Measurements from ENCODE around the gene SRGAP1.
A peak's percentile ranks its signal among the peaks of the same experiment; 100 is the strongest.
"Not testable (repeated sequence)": the region's sequence is repeated elsewhere in the genome, so short reads cannot be mapped to it uniquely, and the experiment has no call there.

The SRGAP1 gene

DNA sequence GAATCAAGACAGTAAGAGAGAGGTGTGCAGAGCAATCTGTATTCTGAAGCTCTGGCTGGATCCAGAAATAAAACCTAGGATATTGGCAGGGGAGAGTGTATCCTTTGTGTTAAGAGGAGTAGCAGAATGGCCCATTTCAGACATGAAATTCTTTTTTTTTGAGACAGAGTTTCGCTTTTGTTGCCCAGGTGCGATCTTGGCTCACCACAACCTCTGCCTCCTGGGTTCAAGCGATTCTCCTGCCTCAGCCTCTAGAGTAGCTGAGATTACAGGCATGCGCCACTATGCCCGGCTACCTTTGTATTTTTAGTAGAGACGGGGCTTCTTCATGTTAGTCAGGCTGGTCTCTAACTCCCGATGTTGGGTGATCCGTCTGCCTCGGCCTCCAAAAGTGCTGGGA, 6.1 kb upstream of the SRGAP1 start:
- DNase-seq (ENCODE audit: low spot score), result no peak

DNA sequence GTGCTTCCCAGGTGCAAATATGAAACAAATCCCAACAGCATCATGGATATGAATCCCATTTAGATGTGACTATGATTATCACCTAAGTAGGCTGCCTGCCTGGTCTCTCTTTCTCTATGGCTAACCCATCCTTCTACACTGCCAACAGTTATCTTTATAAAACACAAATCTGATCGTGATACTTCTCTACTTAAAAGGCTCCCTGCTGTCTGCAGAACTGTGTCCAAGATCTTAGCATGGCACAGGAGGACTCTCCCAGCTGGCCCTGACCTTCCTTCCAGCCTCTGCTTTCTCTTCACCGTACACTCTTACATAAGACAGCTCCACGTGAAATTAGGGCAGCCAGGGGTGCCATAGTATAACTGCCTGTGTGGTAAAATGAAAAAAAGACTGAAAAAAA, 3.5 kb upstream of the SRGAP1 start:
- DNase-seq (ENCODE audit: low spot score), result no peak

DNA sequence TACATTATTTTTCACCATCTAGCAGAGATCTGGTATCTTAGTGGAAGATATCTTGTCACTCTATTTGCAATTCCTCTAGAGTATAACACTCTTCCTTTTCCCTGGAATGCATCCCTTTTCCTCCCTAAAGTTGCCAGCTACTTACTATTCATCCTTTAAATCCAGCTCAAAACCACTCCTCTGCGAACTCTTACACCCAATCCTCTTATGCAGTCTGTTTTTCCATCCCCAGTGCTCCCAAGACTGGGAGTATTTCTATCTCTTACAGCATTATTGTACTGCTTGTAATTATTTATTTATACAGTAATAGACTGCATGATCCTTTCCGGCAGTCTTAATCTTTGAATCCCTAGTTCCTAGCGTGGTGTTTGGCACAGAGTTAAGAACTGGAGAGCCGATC, 2.9 kb upstream of the SRGAP1 start:
- DNase-seq (ENCODE audit: low spot score), result no peak

DNA sequence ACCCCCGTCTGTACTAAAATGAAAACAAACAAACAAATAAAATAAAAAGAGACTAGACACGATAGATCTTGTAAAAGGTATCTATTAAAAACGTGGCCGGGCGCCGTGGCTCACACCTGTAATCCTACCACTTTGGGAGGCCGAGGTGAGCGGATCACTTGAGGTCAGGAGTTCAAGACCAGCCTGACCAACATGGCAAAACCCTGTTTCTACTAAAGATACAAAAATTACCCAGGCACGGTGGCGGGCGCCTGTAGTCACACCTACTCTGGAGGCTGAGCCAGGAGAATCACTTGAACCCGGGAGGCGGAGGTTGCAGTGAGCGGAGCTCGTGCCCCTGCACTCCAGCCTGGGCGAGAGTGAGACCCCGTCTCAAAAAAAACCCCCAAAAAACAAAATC, 1.8 kb upstream of the SRGAP1 start:
- not testable (repeated sequence) for DNase-seq (ENCODE audit: low spot score)

DNA sequence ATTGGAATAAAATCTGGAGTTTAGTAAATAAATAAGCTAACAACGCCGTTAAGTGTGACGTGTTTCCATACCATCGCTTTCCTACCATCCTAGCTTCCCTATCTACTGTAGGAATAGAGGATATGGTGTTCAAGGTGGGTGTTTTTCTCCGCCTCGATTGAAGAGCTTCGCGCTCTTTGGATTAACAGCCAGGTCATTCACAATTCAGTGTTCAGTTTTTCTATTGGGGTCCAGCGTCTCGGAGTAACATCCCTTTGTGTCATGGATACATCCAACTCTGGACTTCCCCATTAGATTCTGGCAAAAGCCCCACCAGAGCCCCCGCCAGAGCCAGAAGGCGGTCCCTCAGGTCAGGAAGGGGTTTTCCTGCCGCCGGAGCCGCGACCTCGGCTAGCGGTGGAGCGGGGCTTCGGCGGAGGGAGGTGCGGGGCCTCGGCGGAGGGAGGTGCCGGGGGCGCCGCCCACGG, 1.2 kb upstream of the SRGAP1 start:
- no peak for DNase-seq (ENCODE audit: low spot score)

DNA sequence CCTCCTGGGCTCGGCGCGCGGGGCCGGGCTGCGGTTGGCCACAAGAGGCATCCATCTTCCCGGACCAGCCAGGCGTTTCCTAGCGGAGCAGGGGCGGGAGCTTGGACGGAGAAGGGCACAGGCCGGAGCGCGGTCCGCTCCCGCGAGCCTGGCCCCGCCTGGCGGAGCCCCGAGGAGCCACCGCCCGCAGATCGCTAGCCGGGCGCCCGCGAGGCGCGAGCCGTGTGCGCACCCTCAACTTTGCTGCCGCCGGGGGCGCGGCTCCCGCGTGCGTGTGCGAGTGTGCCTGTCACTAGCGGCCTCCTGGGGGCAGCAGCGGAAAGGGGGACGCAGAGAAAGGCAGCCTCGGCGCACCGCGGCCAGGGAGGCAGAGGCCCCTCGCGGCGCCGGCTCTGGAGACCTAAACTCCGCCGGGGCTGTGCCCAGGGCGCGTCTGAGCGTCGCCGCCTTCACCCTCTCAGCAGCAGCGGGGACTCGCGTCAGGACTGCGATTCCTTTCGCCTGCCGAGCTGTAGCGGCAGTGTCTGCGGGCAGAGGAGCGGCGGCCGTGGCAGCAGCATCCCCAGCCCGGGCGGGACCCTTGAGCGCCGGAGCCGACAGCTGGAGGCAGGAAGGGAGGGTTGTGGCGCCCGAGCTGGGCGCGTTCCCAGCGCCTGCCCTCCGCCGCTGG, 644 bp upstream of the SRGAP1 start:
- peak; percentile 76 for DNase-seq (ENCODE audit: low spot score)

DNA sequence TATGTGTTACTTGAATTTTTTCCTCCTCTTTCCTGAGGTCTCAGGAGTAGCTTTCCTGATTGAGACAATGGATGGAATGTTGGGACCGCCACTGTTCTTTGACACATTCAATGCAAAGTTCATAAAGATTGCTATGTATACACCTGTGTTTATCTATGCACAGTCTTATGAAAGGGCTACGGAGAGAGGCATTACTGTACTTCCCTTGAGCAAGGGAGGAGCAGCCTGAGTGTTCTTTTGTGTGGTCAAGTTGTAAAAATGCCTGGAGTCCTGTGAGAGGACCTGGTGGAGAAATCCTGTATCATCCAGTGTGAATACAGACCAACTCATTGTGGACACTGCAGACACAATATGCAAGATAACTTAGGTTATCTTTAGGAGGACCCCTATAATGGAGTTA, 1.2 kb downstream of the SRGAP1 start:
- no peak for DNase-seq (ENCODE audit: low spot score)

DNA sequence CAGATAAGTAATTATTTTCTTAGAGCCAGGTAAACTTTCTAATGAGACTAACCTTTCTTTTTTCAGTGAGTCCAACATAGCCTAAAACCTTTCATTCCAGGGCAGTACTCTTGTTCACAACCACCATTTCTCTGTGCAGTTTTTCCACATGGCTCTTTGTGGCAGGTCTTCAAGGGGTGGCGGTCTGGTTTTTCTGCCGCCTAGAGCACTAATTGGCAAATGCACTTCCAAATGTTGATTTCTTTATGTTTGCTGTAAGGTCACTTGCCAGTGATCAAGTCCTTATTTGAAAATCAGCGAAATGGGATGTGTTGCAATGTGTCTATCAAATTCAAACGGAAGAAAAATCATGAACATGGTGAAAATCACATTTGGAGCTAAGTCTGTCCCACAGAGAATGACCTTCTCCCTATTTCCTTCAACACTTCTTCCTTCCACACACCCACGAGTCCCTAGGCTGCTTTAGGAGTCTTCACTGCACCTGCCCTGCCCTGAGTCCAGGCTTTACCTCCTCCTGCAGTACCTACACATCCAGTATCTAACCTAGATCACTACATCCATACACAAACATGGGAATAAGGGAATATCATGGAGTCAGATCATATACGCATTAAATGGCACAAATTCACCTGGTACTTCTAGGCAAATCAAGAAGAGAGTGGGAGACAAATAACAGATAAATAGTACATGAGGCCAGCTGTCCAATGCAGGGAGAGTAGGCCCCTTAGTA, 1.9 kb downstream of the SRGAP1 start:
- no peak for DNase-seq (ENCODE audit: low spot score)

DNA sequence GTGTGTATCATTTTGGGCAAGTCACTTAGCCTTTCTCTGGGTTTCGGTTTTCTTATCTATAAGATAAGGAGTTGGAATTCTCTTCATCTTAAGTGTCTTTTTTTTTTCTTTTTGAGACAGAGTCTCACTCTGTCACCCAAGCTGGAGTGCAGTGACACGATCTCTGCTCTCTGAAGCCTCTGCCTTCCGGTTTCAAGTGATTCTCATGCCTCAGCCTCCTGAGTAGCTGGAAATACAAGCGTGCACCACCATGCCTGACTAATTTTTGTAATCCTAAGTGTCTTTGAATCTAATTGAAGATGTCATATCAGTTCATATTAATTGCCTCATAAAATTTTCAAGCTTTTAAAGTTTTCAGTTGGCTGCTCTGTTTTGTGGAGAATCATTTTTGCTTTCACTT, 4.0 kb downstream of the SRGAP1 start:
- DNase-seq (ENCODE audit: low spot score), result no peak

DNA sequence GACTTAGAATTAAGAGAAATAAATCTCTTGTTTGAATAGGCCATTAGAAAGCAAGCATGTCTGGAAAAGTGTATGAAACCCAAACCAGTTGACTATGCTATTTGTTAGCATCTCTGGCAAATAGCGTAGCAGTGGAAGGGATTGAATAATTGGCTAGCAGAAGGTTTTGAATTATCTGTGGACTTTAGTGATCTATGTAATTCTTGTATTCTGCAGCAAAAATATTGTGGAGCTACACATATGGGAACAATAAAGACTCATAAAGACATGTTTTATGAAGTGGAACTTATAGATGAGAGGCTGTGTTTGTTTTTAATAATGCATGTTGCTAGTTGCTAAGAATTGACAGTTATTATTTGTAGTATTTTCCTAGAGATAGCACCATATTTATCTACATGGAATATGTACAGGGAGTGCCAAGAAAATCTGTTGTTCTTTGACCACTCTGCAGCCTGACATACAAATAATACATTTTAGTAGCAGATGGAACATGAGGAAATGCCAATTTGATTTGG, 4.7 kb downstream of the SRGAP1 start:
- no peak for DNase-seq (ENCODE audit: low spot score)

DNA sequence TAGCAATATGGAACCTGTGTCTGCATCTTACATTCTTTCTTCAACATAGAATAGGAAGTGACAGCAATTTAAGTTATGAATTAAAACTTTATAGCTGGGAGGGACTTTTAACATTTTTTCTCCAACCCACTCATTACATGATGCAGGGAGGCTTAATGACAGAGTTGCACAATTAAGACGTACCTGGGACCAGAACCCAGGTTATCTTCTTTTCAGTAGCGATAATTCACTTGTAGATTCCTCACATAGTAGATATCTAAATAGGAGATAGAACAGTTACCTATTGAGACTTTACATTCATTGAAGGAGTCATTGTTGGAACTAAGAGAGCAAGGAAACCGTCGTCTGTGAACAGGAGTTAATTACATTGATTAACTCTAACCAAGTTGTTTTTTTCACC, 5.1 kb downstream of the SRGAP1 start:
- DNase-seq (ENCODE audit: low spot score), result no peak

DNA sequence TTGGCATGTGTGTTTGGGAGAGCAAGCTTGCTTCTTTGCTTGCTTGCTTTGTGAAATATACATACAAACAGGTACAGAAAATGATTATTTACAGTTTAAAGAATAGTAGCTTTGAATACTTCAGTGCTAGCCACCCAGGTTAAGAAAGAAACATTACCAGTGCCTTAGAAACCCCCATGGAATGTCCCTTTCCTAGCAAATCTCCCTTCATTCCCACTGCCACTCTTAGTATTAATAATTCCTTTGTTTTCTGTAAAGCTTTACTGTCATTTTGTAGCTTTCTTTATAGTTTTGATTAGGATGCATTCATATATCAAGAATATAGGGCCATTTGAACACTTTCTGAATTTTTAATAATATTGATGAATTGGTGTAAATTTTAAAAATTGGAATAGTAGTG, 9.5 kb downstream of the SRGAP1 start:
- DNase-seq (ENCODE audit: low spot score), result no peak

DNA sequence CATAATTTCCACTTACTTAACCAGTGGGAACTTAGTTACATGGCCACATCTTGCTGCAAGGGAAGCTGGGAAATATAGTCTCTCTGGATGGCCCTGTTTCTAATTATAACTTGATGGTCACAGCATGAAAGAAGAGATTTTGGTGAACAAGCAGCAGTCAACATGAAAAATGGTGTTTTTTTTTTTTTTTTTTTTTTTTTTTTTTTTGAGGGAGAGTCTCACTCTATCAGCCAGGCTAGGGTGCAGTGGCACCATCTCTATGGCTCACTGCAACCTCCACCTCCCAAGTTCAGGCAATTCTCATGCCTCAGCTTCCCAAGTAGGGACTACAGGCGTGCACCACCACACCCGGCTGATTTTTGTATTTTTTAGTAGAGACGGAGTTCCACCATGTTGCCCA, 10.8 kb downstream of the SRGAP1 start:
- no peak for DNase-seq (ENCODE audit: low spot score)

DNA sequence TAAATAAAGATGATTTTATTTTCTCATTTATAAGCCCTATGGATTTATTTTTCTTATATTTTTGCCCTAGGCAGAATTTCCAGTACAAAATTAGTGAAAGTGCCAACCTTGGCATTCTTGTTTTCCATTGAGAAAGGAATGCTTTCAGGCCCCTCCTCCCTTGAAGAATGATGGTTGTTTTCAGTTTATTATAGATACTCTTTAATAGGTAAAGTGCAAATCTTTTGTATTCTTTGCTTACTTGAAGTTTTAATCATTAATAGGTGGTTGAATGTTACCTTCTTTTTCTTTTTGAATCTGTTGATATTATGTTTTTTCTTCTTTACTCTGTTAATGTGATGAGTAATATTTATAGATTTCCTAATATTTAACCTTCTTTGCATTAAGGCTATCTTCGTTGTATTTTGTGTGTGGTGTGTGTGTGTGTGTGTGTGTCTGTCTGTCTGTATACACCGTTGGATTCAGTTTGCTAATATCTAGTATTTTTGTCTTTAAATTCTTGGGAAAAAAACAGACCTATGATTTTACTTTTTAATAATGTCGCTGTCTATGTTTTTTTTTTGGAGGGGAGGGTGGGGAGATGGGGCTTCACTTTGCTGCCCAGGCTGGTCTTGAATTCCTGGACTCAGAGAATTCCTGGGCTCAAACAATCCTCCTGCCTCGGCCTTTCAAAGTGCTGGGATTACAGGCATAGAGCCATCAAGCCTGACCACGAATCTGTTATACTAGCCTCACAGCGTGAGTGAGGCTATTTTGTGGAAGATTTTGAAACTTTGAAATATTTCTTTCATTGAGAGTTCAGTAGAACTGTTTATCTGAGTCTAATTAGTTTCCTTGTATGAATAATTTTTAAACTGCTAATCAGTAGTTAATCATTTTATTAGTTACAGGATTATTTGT, 13.5 kb downstream of the SRGAP1 start:
- DNase-seq (ENCODE audit: low spot score), result no peak

DNA sequence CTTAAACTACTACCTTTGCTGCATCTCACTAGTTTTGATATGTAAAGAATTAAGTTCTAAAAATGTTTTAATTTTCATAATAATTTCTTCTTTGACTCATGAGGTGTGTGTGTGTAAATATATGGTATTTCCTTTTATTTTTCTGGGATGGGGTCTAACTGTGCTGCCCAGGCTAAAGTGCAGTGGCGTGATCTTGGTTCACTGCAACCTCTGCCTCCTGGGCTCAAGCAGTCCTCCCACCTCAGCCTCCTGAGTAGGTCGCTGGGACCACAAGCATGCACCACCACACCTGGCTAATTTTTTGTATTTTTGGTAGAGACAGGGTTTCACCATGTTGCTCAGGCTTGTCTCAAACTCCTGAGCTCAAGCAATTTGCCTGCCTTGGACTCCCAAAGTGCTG, 15.4 kb downstream of the SRGAP1 start:
- not testable (repeated sequence) for DNase-seq (ENCODE audit: low spot score)

DNA sequence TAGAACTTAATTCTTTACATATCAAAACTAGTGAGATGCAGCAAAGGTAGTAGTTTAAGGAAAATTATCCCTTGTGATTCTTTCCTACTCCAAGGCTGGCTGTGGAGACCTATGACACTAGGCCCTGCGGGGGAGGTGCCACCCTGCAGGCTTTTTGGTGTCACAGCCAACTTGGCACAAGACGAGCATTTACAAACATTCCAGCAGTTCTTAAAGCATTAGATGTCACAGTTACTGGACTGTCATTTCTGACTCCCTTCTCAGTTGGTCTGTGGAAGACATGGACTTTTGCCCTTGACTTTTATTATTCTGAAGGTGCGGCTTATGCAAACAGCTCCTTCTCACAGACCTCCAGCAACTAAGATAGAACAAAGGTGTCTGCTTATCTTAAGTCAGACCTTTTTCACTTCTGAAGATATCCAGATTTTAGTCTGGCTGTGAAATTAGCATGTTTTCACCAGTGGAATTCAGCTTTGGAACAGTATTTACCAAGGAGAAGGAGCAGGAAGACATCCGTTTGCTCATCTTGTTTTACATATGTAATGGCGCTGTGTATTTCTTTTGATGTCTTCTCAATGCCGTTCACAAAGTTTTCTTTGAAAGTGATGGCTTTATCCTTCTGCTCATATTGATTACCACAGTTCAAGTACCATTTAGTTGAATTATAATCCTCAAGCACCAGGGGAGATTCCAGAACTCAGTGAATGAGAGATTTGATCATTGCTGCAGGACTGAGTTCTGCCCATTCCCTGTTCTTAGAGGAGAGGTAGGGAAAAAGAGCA, 17.9 kb downstream of the SRGAP1 start:
- no peak for DNase-seq (ENCODE audit: low spot score)

DNA sequence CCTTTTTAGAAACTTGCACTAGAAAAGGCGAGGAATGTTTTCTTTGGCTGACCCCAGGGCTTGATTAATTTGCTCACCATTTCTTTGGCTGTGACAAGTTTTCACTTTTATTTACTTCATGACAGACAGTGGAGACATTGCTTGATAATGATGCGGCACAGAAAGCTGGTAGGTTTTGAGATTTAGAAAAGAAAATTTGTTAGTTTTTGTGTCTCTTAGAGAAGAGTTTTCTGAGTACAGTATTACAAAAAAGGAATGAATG, 18.4 kb downstream of the SRGAP1 start:
- no peak for DNase-seq (ENCODE audit: low spot score)

DNA sequence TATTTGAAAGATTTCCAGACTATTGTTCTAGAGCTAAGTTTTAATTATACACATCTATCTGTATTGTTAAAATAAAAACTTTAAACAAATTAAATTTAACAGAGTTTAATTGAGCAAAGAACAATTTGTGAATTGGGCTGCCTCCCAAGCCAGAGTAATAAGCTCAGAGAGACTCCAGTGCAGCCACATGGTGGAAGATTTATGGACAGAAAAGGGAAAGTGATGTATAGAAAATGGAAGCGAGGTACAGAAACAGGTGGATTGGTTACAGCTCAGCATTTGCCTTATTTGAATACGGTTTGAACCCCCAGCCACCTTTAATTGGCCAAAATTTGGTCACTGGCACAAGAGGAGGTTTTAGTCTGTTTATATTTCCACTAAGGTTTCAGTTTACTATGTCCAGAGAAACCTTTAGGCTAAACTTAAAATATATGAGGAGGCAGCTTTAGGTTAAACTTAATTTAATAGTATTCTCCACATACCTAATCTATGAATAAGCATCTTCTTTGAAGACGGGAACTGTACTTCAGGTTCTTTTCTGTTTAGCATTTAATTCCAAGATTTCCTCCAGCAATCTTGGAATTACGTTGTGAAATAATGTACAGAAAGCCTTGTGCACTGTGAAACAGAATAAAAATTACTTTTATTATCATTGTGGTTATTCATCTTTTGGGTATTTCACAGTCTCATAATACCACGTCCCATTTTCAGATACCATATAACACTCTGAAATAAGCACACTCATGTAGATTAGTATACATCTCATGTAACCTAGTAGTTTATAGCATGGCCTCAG, 19.4 kb downstream of the SRGAP1 start:
- DNase-seq (ENCODE audit: low spot score), result no peak

DNA sequence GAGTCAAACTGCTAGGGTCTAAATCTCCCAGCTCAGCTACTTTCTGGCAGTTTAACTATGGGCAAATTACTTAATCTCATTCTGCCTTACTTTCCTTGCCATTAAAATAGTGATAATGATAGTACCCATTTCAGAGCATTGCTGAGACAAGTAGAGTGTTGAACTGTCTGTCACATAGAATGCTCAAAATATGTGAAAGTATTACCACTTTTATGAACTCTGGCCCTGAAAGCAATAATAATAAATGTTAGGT, 19.9 kb downstream of the SRGAP1 start:
- no peak for DNase-seq (ENCODE audit: low spot score)

DNA sequence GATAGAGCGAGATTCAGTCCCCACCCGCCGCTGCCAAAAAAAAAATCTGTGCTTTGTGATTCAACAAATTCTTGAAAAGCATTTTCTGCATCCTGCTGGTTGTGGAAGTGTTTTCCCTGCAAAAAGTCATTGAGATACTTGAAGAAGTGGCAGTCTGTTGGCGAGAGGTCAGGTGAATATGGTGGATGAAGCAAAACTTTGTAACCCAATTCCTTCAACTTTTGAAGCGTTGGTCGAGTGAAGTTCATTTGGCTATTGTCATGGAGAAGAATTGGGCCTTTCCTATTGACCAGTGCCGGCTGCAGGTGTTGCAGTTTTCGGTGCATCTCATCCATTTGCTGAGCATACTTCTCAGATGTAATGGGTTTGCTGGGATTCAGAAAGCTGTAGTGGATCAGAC, 20.9 kb downstream of the SRGAP1 start:
- no peak for DNase-seq (ENCODE audit: low spot score)

DNA sequence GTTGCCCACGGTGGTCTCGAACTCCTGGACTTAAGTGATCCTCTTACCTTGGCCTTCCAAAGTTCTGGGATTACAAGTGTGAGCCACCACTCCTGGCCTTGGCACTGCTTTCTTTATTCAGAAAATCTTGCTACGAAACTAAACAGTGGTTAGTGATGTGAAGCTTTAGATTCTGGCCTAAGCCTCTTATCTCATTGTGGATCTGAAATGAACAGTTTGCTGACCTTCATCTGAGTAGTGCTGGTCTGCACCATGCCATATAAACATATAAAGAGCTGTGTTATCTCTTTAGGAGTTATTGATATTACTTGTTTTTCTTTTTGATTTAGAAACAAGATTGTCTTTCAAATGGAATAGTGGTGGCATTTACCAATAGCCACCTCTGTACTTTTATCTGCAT, 22.6 kb downstream of the SRGAP1 start:
- no peak for DNase-seq (ENCODE audit: low spot score)

DNA sequence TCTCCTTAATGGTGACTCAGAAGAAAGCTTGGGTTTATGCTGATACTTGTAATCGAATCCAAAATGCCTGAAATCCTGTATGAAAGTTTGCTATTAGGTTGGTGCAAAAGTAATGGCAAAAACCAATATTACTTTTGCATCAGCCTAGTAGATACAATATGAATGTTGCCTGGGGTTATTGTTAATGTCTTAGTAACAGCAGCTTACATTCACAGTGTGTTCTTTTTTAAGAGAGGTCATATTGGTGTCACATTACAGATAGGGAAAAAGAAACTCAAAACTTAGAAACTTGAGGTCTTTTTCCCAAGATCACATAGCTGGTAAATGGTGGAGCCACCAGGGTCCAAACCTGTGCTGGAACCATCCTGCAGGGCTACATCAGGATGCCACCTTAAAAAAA, 25.2 kb downstream of the SRGAP1 start:
- no peak for DNase-seq (ENCODE audit: low spot score)

Data from activated CD4-positive, alpha-beta T cell treated with anti-CD3 and anti-CD28 coated beads, Interleukin-2, Interleukin-4, amounts not matched to agents 100 ng/mL and 50 ng/mL, durations not matched to agents 16 hours and 8 hours (primary cell).